IPS-18c (cell line): ENCODE results near the gene JAZF1.

Source experiments
- H3K4me3 ChIP-seq: 2 replicates; pipeline ENCODE4 v1.7.0; 2013; ENCODE audit warnings: low read depth, mild to moderate bottlenecking, low read length, moderate library complexity; ENCODE audit not compliant: insufficient read depth
- H3K9me3 ChIP-seq: one replicate; pipeline ENCODE4 v1.6.1; 2013; ENCODE audit warnings: mild to moderate bottlenecking, low read length, moderate library complexity; ENCODE audit not compliant: control insufficient read depth, insufficient read depth

The JAZF1 gene

GRCh38 chr7:28060371-28060950 is 120.1 kb downstream of the JAZF1 start:
- no peaks in the 10 kb centered on the region for H3K9me3 ChIP-seq
- no peak overlapping the region for H3K4me3 ChIP-seq

DNA sequence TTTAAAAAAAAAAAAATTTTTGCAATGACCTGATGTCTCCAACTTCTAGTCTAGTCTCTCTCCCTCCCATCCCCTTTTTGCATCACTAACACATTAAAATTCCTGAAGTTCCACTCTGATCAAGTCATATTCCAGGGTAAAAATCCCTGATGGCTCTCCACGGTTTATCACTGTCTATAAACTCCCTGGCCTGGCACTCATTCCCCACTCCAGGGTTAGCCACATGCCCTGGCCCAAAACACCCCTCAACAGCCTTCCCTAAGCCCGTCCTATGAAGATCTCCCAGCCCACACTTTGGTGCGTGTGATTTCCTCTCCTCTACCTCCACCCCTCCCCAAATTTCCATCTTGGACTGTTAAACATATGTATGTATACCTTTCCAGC is 125.4 kb downstream of the JAZF1 start:
- H3K9me3 ChIP-seq, result no peaks in the 10 kb centered on the region
- H3K4me3 ChIP-seq, result no peak overlapping the region

DNA sequence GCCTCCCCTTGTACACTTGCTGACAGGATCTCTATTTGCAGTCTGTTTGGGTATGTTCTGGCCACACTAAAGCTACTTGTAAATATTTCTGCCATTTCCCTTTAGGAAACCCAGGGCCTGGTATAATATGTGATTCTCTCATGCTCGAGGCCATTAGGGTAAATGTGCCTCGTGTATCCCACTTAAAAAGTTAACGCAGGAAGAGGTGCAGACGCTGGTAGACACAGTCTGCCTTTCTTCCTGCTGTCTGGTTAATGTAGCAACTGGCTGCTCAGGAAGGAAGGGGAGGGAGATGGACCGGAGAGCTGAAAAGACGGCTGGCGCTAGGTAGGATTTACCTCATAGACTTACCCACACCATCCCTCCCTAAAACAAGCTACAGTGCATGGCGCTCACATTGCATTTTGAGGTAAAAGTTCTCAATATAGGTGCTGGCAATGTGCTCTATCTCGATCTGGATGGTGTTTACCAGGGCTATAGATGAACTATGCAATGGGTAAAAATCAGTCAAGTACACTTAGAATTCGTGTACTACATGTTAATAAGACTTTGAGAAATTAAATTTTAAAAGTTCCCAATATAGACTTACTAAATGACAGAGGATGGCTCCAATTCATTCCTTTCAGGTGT is 125.9 kb downstream of the JAZF1 start:
- no peaks in the 10 kb centered on the region for H3K9me3 ChIP-seq
- no peak overlapping the region for H3K4me3 ChIP-seq

GRCh38 chr7:28052933-28053332 is 127.7 kb downstream of the JAZF1 start:
- Histone ChIP-seq H3K4me3 (no peak overlapping the region), H3K9me3 (no peaks in the 10 kb centered on the region)

DNA sequence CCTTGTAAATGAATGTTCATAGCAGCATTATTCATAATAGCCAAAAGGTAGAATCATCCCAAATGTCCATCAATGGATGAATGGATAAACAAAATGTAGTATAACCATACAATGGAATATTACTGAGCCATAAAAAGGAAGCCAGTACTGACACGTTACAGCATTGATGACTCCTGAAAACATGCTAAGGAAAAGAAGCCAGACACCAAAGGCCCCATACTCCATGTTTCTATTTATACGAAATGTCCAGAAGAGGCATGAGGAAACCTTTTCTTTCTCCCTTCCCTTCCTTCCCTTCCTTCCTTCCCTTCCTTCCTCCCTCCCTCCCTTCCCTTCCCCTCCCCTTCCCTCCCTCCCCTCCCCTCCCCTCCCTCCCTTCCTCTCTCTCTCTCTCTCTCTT is 131.9 kb downstream of the JAZF1 start:
- no peak overlapping the region for H3K4me3 ChIP-seq
- no peaks in the 10 kb centered on the region for H3K9me3 ChIP-seq

DNA sequence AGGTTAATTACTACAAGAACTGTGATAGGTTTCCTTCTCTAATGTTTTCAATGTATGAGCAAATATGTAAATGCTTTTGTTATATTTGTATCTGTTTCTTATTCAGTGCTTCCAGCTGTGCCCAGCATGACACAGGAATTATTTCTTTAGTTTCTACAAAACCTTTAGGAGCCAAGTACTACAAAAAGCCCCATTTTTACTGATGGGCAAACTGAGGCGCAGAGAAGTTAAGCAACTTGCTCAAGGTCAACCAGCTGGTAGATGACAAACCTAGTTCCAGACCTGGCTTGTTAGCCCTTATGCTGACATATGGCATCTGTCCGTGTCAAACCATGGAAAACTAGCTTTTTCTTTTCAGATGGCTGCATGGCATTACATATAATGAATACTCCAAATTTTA is 134.6 kb downstream of the JAZF1 start:
- H3K4me3 ChIP-seq, result no peak overlapping the region
- no peaks in the 10 kb centered on the region for H3K9me3 ChIP-seq

- H3K4me3 ChIP-seq, result no peak overlapping the region
- no peaks in the 10 kb centered on the region for H3K9me3 ChIP-seq
Observed at GRCh38 chr7:28045592-28045991, 135.0 kb downstream of the JAZF1 start.

- Histone ChIP-seq H3K4me3 (no peak overlapping the region), H3K9me3 (no peaks in the 10 kb centered on the region)
Observed at GRCh38 chr7:28044825-28045224, 135.8 kb downstream of the JAZF1 start.

GRCh38 chr7:28042721-28043120 is 137.9 kb downstream of the JAZF1 start:
- no peaks in the 10 kb centered on the region for H3K9me3 ChIP-seq
- H3K4me3 ChIP-seq, result no peak overlapping the region

DNA sequence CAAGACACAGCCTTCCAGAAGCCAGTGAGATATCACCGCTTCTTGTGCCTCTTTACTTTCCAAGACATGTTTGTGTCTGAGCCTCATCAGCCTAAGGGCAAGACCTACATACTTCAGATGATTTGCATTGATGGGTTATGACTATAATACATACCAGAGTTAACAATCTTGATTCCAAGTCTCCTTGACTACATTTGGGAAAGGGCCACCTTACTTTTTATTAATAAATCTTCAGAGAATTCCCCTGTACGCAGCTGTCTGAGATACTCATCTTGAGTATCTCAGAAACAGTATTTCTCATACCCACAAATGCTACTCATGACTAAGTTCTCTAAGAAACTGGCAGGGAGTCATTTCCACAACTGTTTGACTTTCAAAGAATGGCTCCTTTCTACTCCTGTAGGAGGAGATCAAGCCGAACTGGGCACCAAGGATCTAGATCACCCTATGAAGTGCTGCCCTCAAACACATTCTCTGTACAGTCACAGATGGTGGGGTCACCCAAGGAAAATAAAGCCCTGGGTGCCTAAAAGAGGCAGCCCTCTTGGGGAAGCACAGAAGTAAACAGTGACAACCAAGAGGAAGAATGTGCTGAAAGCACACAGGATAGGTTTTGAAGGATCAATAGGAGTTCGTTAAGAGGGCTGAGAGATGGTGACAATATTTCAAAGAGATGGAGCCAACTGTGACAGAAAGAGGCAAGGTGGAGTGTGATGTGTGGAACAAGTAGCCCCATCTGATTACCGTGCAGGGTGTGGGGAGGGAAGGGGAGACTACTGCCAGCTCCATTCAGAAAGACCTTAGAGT is 138.9 kb downstream of the JAZF1 start:
- no peaks in the 10 kb centered on the region for H3K9me3 ChIP-seq
- H3K4me3 ChIP-seq, result no peak overlapping the region

GRCh38 chr7:28038175-28038797 is 142.3 kb downstream of the JAZF1 start:
- H3K4me3 ChIP-seq, result no peak overlapping the region

DNA sequence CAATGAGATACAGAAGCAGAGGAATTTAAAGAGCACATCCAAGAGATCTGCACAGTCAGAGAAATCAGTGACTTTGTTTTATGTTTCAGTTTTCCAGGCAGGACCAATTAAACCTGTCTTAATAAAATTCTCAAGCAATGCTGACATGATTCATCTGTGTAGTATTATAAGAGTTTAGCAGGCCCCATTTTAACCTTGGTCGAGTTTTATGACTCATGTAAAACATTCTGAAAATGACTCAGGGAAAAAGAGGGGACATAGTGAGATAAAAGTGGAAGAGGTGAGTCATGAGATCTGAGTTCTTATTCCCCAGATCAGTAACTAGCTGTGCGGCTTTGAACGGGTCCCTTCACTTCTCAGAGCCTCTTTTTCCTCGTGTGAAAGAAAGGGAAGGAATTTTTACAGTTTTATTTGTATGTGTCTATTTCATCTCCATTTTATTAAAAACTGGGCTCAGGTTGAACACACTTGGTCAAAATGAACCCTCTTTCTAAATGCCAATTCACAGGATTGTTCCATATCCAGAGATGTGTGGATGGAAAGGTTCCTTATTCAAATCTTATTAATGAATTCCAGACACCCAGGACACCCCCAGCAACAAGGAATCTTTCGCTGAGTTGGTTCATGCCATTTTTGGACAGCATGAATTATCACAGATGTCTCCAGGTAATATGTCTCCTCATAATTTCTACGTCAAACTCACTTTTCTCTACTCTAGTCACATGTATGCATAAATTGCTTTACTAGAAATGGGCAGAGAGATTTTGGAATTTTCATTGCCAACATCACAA is 143.2 kb downstream of the JAZF1 start:
- Histone ChIP-seq H3K9me3 (no peaks in the 10 kb centered on the region), H3K4me3 (no peak overlapping the region)

More at GRCh38 chr7:28038175-28038797, 142.3 kb downstream of the JAZF1 start:
- H3K9me3 ChIP-seq, result no peaks in the 10 kb centered on the region

GRCh38 chr7:28036696-28037095 is 143.9 kb downstream of the JAZF1 start:
- H3K9me3 ChIP-seq, result no peaks in the 10 kb centered on the region
- no peak overlapping the region for H3K4me3 ChIP-seq

GRCh38 chr7:28033386-28033785 is 147.2 kb downstream of the JAZF1 start:
- Histone ChIP-seq H3K9me3 (no peaks in the 10 kb centered on the region), H3K4me3 (no peak overlapping the region)

DNA sequence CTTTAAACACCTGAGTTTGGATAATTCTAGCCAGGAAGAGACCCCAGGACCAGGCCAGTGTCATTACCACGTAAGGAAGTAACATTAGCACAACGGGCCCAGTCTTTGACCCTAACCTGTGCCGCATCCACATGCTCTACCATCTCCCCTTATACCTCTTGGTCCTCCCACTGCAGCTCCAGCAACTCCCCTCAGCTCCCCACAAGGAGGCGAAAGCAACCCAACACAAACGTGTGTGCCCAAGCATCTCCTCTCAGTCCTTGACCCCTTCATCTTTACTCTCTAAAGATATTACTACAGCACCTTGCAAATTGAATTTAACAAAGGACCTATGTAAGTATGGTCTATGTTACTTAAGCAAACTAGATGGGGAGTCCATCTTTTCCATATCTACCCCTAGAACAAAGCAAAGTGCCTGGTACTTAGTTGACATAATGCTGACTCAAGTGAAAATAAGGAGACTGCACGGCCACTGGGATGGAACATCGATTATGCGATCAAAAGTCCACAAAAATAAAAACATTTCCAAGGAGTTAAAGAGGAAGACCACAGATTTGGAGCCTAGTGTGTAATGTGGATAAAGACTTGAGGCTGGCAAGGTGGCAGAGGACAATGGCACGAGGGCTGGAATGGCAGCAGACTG is 147.7 kb downstream of the JAZF1 start:
- no peaks in the 10 kb centered on the region for H3K9me3 ChIP-seq
- no peak overlapping the region for H3K4me3 ChIP-seq

- Histone ChIP-seq H3K9me3 (no peaks in the 10 kb centered on the region), H3K4me3 (no peak overlapping the region)
Observed at GRCh38 chr7:28029051-28029450, 151.5 kb downstream of the JAZF1 start.

GRCh38 chr7:28028471-28028870 is 152.1 kb downstream of the JAZF1 start:
- Histone ChIP-seq H3K4me3 (no peak overlapping the region), H3K9me3 (no peaks in the 10 kb centered on the region)
